Measurements from ENCODE around the gene HPS3.
A peak's percentile ranks its signal among the peaks of the same experiment; 100 is the strongest.

Gene HPS3

GRCh38 chr3:149120051-149120972, 9.1 kb upstream of the HPS3 start:
- DNase-seq: peak; percentile 77

GRCh38 chr3:149122721-149123578, 6.5 kb upstream of the HPS3 start:
- DNase-seq: peak; percentile 56

- no peak for DNase-seq
Measured at GRCh38 chr3:149128821-149129220, 617 bp upstream of the HPS3 start.

GRCh38 chr3:149131589-149131988, 2.2 kb downstream of the HPS3 start:
- DNase-seq: no peak

GRCh38 chr3:149134575-149134974, 5.1 kb downstream of the HPS3 start:
- no peak for DNase-seq

- DNase-seq: peak; percentile 16
Measured at GRCh38 chr3:149142682-149143081, 13.2 kb downstream of the HPS3 start.

- DNase-seq: peak; percentile 95
Measured at GRCh38 chr3:149145356-149145755, 15.9 kb downstream of the HPS3 start.

- DNase-seq: peak; percentile 96
Measured at GRCh38 chr3:149145974-149146373, 16.5 kb downstream of the HPS3 start.

- no peak for DNase-seq
Measured at GRCh38 chr3:149150436-149150835, 21.0 kb downstream of the HPS3 start.

GRCh38 chr3:149151843-149152242, 22.4 kb downstream of the HPS3 start:
- peak; percentile 68 for DNase-seq

GRCh38 chr3:149152420-149152819, 23.0 kb downstream of the HPS3 start:
- peak; percentile 31 for DNase-seq

- DNase-seq: no peak
Measured at GRCh38 chr3:149153402-149153801, 24.0 kb downstream of the HPS3 start.

- DNase-seq: no peak
Measured at GRCh38 chr3:149160754-149161300, 31.4 kb downstream of the HPS3 start.

- DNase-seq: no peak
Measured at GRCh38 chr3:149162007-149162406, 32.6 kb downstream of the HPS3 start.

GRCh38 chr3:149163066-149163465, 33.6 kb downstream of the HPS3 start:
- DNase-seq: peak; percentile 49

GRCh38 chr3:149167898-149168297, 38.5 kb downstream of the HPS3 start:
- DNase-seq: no peak

GRCh38 chr3:149170672-149171071, 41.2 kb downstream of the HPS3 start:
- no peak for DNase-seq

GRCh38 chr3:149174901-149175300, 45.5 kb downstream of the HPS3 start:
- no peak for DNase-seq

GRCh38 chr3:149177122-149177521, 47.7 kb downstream of the HPS3 start:
- no peak for DNase-seq

- peak; percentile 10 for DNase-seq
Measured at GRCh38 chr3:149179220-149179619, 49.8 kb downstream of the HPS3 start.

GRCh38 chr3:149180057-149180573, 50.7 kb downstream of the HPS3 start:
- DNase-seq: peak; percentile 98

GRCh38 chr3:149181182-149181581, 51.7 kb downstream of the HPS3 start:
- DNase-seq: no peak

GRCh38 chr3:149186219-149186618, 56.8 kb downstream of the HPS3 start:
- no peak for DNase-seq

Measured in inflammatory macrophage treated with lipopolysaccharide for 4 hours (primary cell).